ENCODE measurements around the gene CTSS. TPM values are rescaled to one million over a fixed set of nuclear protein-coding genes. Genes with fewer than 3 reads are reported as not detected.
"Not testable (repeated sequence)": the region's sequence is repeated elsewhere in the genome, so short reads cannot be mapped to it uniquely, and the experiment has no call there.

Gene CTSS
- total and polyA plus RNA-seq, 2 donors (not counting 1 experiment from before 2014, with no cell fraction given), result 106 to 221 TPM

GRCh38 chr1:150765977-150766301 lies 361 bp upstream of the CTSS start:
- H3K79me2 ChIP-seq (ENCODE audit: control insufficient read depth, insufficient read depth, low read length), result peaks cover 62% of the 10 kb centered on the region
- not testable (repeated sequence) for DNase-seq; H3K9me3 ChIP-seq (ENCODE audit: control extremely low read depth in 1 of 3, control insufficient read depth in 2 of 3, insufficient read depth in 1 of 3, low read length in 2 of 3); H3K27me3 Mint-ChIP-seq; H4K20me1 ChIP-seq (ENCODE audit: control insufficient read depth, insufficient read depth, low read length, poor library complexity, severe bottlenecking); ATAC-seq (ENCODE audit: low read depth); H3K27me3 ChIP-seq (replicated peaks in 1 of 4; ENCODE audit: control extremely low read depth in 1 of 4, control insufficient read depth in 3 of 4, insufficient read depth in 4 of 4, low read length in 3 of 4); H3K9me3 Mint-ChIP-seq (ENCODE audit: insufficient read depth)
- H3K27ac ChIP-seq (ENCODE audit: low read length in 2 of 2), result peak overlapping the region; percentile 85 to 97
- peak overlapping the region; percentile 82 for H2AFZ ChIP-seq (ENCODE audit: insufficient read depth, low read depth, low read length, poor library complexity, severe bottlenecking)
- intact Hi-C loops (cut with micrococcal nuclease), result loop anchor here (1.0 to 10.0 kb wide), 6 partner anchors 69 to 399 kb away; partner anchors contain the start of genes ARNT, ENSA, GOLPH3L and LYSMD1
- peaks cover 5 to 20% of the 10 kb centered on the region in 2 experiments for H3K36me3 ChIP-seq (replicated peaks in 1 of 2; ENCODE audit: control extremely low read depth in 1 of 2, control insufficient read depth in 1 of 2, extremely low read depth in 1 of 2, insufficient read depth in 2 of 2, low read length in 1 of 2)
- Mint-ChIP-seq H3K4me1 (peaks cover 46% of the 10 kb centered on the region), H3K27ac (peak overlapping the region; percentile 97), H3K4me3 (peak overlapping the region; percentile 96)
- H3K9ac ChIP-seq (ENCODE audit: low read length), result peak overlapping the region; percentile 83
- ChIA-PET POLR2A (interaction anchor here (0.8 kb wide), 1 partner anchor 402 kb away, joined by 6 read pairs; the partner anchor contains the start of gene RPRD2), CTCF (interaction anchor here (0.6 to 1.4 kb wide), 5 partner anchors 22 to 156 kb away, joined by 3 to 5 read pairs (median 3); no protein-coding TSS in a partner anchor)
- peak overlapping the region; percentile 90 for H3K4me2 ChIP-seq (replicated peaks; ENCODE audit: low read depth, low read length, poor library complexity, severe bottlenecking)
- H3K4me1 ChIP-seq (ENCODE audit: control insufficient read depth in 2 of 2, insufficient read depth in 2 of 2, low read length in 2 of 2), result peaks cover 32 to 39% of the 10 kb centered on the region in 2 donors
- 0% methylated on average over 1 of the region's 1 CpG for WGBS (ENCODE audit: insufficient coverage)
- peak overlapping the region; percentile 62 to 99 (median 80) for H3K4me3 ChIP-seq (ENCODE audit: control extremely low read depth in 1 of 5, extremely low read depth in 1 of 5, insufficient read depth in 1 of 5, low read depth in 2 of 5, low read length in 4 of 5)

GRCh38 chr1:150764617-150765101 lies 919 bp downstream of the CTSS start:
- DNase-seq, result peak; percentile 19
- H3K9me3 ChIP-seq (ENCODE audit: control extremely low read depth in 1 of 3, control insufficient read depth in 2 of 3, insufficient read depth in 1 of 3, low read length in 2 of 3), result no peaks in the 10 kb centered on the region
- H4K20me1 ChIP-seq (ENCODE audit: control insufficient read depth, insufficient read depth, low read length, poor library complexity, severe bottlenecking), result peaks cover 13% of the 10 kb centered on the region
- H3K9ac ChIP-seq (ENCODE audit: low read length), result peak overlapping the region; percentile 83
- intact Hi-C loops (cut with micrococcal nuclease), result loop anchor here (1.0 to 10.0 kb wide), 7 partner anchors 48 to 400 kb away; partner anchors contain the start of genes ARNT, ENSA, GOLPH3L and LYSMD1
- Mint-ChIP-seq H3K27me3 (no peaks in the 10 kb centered on the region), H3K4me1 (peaks cover 52% of the 10 kb centered on the region), H3K27ac (peak overlapping the region; percentile 97), H3K9me3 (ENCODE audit: insufficient read depth) (no peaks in the 10 kb centered on the region), H3K4me3 (peak overlapping the region; percentile 96)
- H3K36me3 ChIP-seq (replicated peaks in 1 of 2; ENCODE audit: control extremely low read depth in 1 of 2, control insufficient read depth in 1 of 2, extremely low read depth in 1 of 2, insufficient read depth in 2 of 2, low read length in 1 of 2), result peaks cover 7 to 31% of the 10 kb centered on the region in 2 experiments
- WGBS (ENCODE audit: insufficient coverage), result 71% methylated on average over 1 of the region's 2 CpGs
- H3K27me3 ChIP-seq (replicated peaks in 1 of 4; ENCODE audit: control extremely low read depth in 1 of 4, control insufficient read depth in 3 of 4, insufficient read depth in 4 of 4, low read length in 3 of 4), result no peaks in the 10 kb centered on the region
- peaks cover 44 to 47% of the 10 kb centered on the region in 2 donors for H3K4me1 ChIP-seq (ENCODE audit: control insufficient read depth in 2 of 2, insufficient read depth in 2 of 2, low read length in 2 of 2)
- ChIA-PET POLR2A (interaction anchor here (0.6 kb wide), 1 partner anchor 186 kb away, joined by 6 read pairs; no protein-coding TSS in a partner anchor), CTCF (interaction anchor here (1.0 to 1.3 kb wide), 2 partner anchors 158 to 170 kb away, joined by 3 to 8 read pairs; no protein-coding TSS in a partner anchor)
- peak overlapping the region; percentile 90 for H3K4me2 ChIP-seq (replicated peaks; ENCODE audit: low read depth, low read length, poor library complexity, severe bottlenecking)
- H3K27ac ChIP-seq (ENCODE audit: low read length in 2 of 2), result peak overlapping the region; percentile 85 to 97
- peak overlapping the region; percentile 62 to 99 (median 80) for H3K4me3 ChIP-seq (ENCODE audit: control extremely low read depth in 1 of 5, extremely low read depth in 1 of 5, insufficient read depth in 1 of 5, low read depth in 2 of 5, low read length in 4 of 5)
- no peak for ATAC-seq (ENCODE audit: low read depth)
- peaks cover 74% of the 10 kb centered on the region for H3K79me2 ChIP-seq (ENCODE audit: control insufficient read depth, insufficient read depth, low read length)
- no peak for TF ChIP-seq EZH2 (IDR thresholded peaks at IDR 0.05; ENCODE audit: borderline replicate concordance, insufficient read depth, low read depth, low read length, poor library complexity, severe bottlenecking)
- no peak for TF ChIP-seq CTCF (IDR thresholded peaks at IDR 0.05)
- H2AFZ ChIP-seq (ENCODE audit: insufficient read depth, low read depth, low read length, poor library complexity, severe bottlenecking), result no peak overlapping the region

Data from B cell (primary cell).